Tibial nerve (tissue), 4 donors: ENCODE data around the gene EMD. TPM values are rescaled to one million over a fixed set of nuclear protein-coding genes. Genes with fewer than 3 reads are reported as not detected.

ENCODE experiments used
- DNase-seq, 2 donors: peaks; one replicate each; pipeline ENCODE4 v3.0.0-alpha.2; 2019; ENCODE audit warnings: low spot score in 2 of 2
- H3K27ac ChIP-seq, 4 donors: fragments of 200-600 bp; sonication (generic) in 3 of 4; one replicate each; pipeline ENCODE4 v1.5.1; 2017 to 2019; ENCODE audit warnings: mild to moderate bottlenecking in 1 of 4
- H3K27me3 ChIP-seq, 2 donors: fragments of 200-600 bp; sonication (generic) in 1 of 2; one replicate each; pipeline versions ENCODE4 v1.5.1 to v1.6.0; 2017 to 2019
- H3K36me3 ChIP-seq, 3 donors: fragments of 200-600 bp; sonication (generic); one replicate each; pipeline ENCODE4 v1.5.1; 2018 to 2019
- H3K4me1 ChIP-seq, 4 donors: fragments of 200-600 bp; sonication (generic) in 3 of 4; one replicate each; pipeline ENCODE4 v1.5.1; 2017 to 2019
- H3K4me3 ChIP-seq, 4 donors: fragments of 200-600 bp; sonication (generic) in 3 of 4; one replicate each; pipeline ENCODE4 v1.5.1; 2017 to 2019; ENCODE audit warnings: mild to moderate bottlenecking in 1 of 4, moderate library complexity in 1 of 4
- H3K9me3 ChIP-seq, 4 donors: fragments of 200-600 bp; sonication (generic) in 3 of 4; one replicate each; pipeline ENCODE4 v1.5.1; 2017 to 2019
- CTCF ChIP-seq, 5 experiments: fragments of 200-600 bp in 3 of 5; fragments of 450-650 bp in 2 of 5; sonication (generic) in 3 of 5; IDR thresholded peaks; one replicate each; pipeline ENCODE4 v1.5.1; 2016 to 2019; ENCODE audit warnings: antibody characterized with exemption in 5 of 5, mild to moderate bottlenecking in 3 of 5, moderate library complexity in 2 of 5
- EP300 ChIP-seq, 2 donors: sonication (generic); formaldehyde crosslinking; IDR thresholded peaks; one replicate each; pipeline ENCODE4 v1.6.1; 2017; ENCODE audit warnings: antibody characterized with exemption in 2 of 2, mild to moderate bottlenecking in 1 of 2
- POLR2A ChIP-seq, 2 donors: fragments of 450-650 bp; IDR thresholded peaks; one replicate each; pipeline ENCODE4 v1.6.1; 2017; ENCODE audit warnings: antibody characterized with exemption in 2 of 2, mild to moderate bottlenecking in 2 of 2, moderate library complexity in 2 of 2
- WGBS, 2 donors: methylation state at CpG; one replicate each; pipeline ENCODE4 v1.1.5; 2018; 5-methylcytosine and 5-hydroxymethylcytosine counted together
- total RNA-seq, 4 donors: library from RNA; depleted of rRNA; stranded (reverse); fragments of >200 nt; gene quantifications; one replicate each; pipeline ENCODE4 v1.1.0, GENCODE V29; 2016

Gene EMD
- total RNA-seq, 4 donors from 2014 or later, result 38.0 to 72.6 (median 46.7) TPM

GRCh38 chrX:154372612-154373022, 6.5 kb upstream of the EMD start:
- H3K36me3 ChIP-seq, result peaks cover 0 to 6% (median 0%) of the 10 kb centered on the region in 3 donors
- no peaks in the 10 kb centered on the region for H3K9me3 ChIP-seq
- no peak for DNase-seq
- H3K4me1 ChIP-seq, result peaks cover 0 to 43% (median 14%) of the 10 kb centered on the region in 4 donors
- H3K27me3 ChIP-seq, result no peaks in the 10 kb centered on the region
- no peak for TF ChIP-seq POLR2A (IDR thresholded peaks at IDR 0.05)
- TF ChIP-seq EP300 (IDR thresholded peaks at IDR 0.05), result no peak
- no peak for TF ChIP-seq CTCF (IDR thresholded peaks at IDR 0.05)
- WGBS, 2 donors, result 23 to 39% methylated on average over 3 to 5 of the region's 5 CpGs
- H3K4me3 ChIP-seq, result peak overlapping the region in 2 of 4 donors; percentile 62 to 83
- H3K27ac ChIP-seq, result peak overlapping the region; percentile 71 to 97 (median 84)

GRCh38 chrX:154373340-154374306, 5.5 kb upstream of the EMD start:
- TF ChIP-seq EP300 (IDR thresholded peaks at IDR 0.05), result peak; percentile 18 to 45
- no peak for TF ChIP-seq POLR2A (IDR thresholded peaks at IDR 0.05)
- peak; percentile 37 to 80 (median 56) for TF ChIP-seq CTCF (IDR thresholded peaks at IDR 0.05)
- Histone ChIP-seq H3K9me3 (no peaks in the 10 kb centered on the region), H3K36me3 (no peaks in the 10 kb centered on the region), H3K4me3 (peak overlapping the region; percentile 17 to 83 (median 26)), H3K27me3 (no peaks in the 10 kb centered on the region), H3K27ac (peak overlapping the region; percentile 32 to 97 (median 78)), H3K4me1 (peaks cover 0 to 37% (median 6%) of the 10 kb centered on the region in 4 donors)
- 19 to 49% methylated on average over 3 to 23 of the region's 23 CpGs for WGBS, 2 donors
- DNase-seq, result peak; percentile 53 to 75

GRCh38 chrX:154374313-154375155, 4.6 kb upstream of the EMD start, which contains the start of gene FLNA:
TSS of gene FLNA (minus strand) at chrX:154374634. CDS start at chrX:154371245, 3,389 bp downstream.
- Histone ChIP-seq H3K9me3 (no peaks in the 10 kb centered on the region), H3K4me1 (peaks cover 0 to 34% (median 6%) of the 10 kb centered on the region in 4 donors), H3K27ac (peak within 1 kb of the TSS; percentile 32 to 97 (median 78)), H3K27me3 (no peaks in the 10 kb centered on the region), H3K4me3 (peak within 1 kb of the TSS; percentile 17 to 83 (median 26)), H3K36me3 (no peaks in the 10 kb centered on the region)
- DNase-seq, result no peak
- TF ChIP-seq CTCF (IDR thresholded peaks at IDR 0.05) (peak in 2 of 5 experiments; percentile 8 to 34), EP300 (IDR thresholded peaks at IDR 0.05) (peak in 1 of 2 donors; percentile 9), POLR2A (IDR thresholded peaks at IDR 0.05) (peak in 1 of 2 donors; percentile 31)
- WGBS, 2 donors, result 53 to 61% methylated on average over 5 to 57 of the region's 95 CpGs

- H3K36me3 ChIP-seq, result no peaks in the 10 kb centered on the region
- H3K4me1 ChIP-seq, result peaks cover 0 to 37% (median 6%) of the 10 kb centered on the region in 4 donors
- DNase-seq, result no peak
- peak overlapping the region; percentile 32 to 97 (median 78) for H3K27ac ChIP-seq
- H3K9me3 ChIP-seq, result no peaks in the 10 kb centered on the region
- no peak for TF ChIP-seq POLR2A (IDR thresholded peaks at IDR 0.05)
- TF ChIP-seq CTCF (IDR thresholded peaks at IDR 0.05), result no peak
- no peak for TF ChIP-seq EP300 (IDR thresholded peaks at IDR 0.05)
- peak overlapping the region in 2 of 4 donors; percentile 17 to 83 for H3K4me3 ChIP-seq
- H3K27me3 ChIP-seq, result no peaks in the 10 kb centered on the region
- 75 to 80% methylated on average over 10 of the region's 10 CpGs for WGBS, 2 donors
Measured at GRCh38 chrX:154375156-154375504, 4.0 kb upstream of the EMD start.
